Neural progenitor cell (in vitro differentiated cells): ENCODE data around the gene FGG.

Source experiments
- CTCF ChIP-seq: fragments of 200-600 bp; sonication (generic); IDR thresholded peaks from 2 replicates; pipeline ENCODE4 v1.5.1; 2017; ENCODE audit warnings: antibody characterized with exemption, mild to moderate bottlenecking
- EZH2 ChIP-seq: fragments of 200-600 bp; sonication (generic); IDR thresholded peaks from 2 replicates; pipeline ENCODE4 v1.6.1; 2017; ENCODE audit warnings: antibody characterized with exemption, mild to moderate bottlenecking, moderate library complexity
- EZH2phosphoT487 ChIP-seq: fragments of 200-600 bp; sonication (generic); IDR thresholded peaks from 2 replicates; pipeline ENCODE4 v1.6.1; 2017; ENCODE audit warnings: antibody characterized with exemption

GRCh38 chr4:154640999-154641398, 28.5 kb upstream of the FGG start:
- TF ChIP-seq CTCF (no peak), EZH2 (no peak), EZH2phosphoT487 (no peak)
